ENCODE data around the gene ZFYVE26.
"Not testable (repeated sequence)": the region's sequence is repeated elsewhere in the genome, so short reads cannot be mapped to it uniquely, and the experiment has no call there.

ZFYVE26 gene

GRCh38 chr14:67816326-67817002 is at the start of gene ZFYVE26:
ZFYVE26 (minus strand) TSS chr14:67816590; CDS start chr14:67815963, 627 bp downstream.
- peak; percentile 95 for DNase-seq

DNA sequence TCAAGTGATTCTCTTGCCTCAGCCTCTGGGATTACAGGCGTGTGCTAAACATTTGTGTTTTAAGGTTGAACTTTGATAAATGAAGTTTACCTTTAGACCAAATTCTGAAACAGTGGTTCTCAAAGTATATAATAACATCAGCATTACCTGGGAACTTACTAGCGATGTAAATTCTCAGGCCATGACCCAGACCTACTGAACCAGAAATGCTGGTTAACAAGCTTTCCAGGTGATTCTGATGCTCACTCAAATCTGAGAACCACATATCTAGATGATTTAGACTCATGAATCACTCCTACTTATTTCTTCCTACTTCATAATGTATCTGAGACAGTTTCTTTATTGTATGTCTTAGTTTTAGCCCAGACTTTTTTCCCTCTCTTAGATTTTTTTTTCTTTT is 46.8 kb upstream of the ZFYVE26 start:
- no peak for DNase-seq

DNA sequence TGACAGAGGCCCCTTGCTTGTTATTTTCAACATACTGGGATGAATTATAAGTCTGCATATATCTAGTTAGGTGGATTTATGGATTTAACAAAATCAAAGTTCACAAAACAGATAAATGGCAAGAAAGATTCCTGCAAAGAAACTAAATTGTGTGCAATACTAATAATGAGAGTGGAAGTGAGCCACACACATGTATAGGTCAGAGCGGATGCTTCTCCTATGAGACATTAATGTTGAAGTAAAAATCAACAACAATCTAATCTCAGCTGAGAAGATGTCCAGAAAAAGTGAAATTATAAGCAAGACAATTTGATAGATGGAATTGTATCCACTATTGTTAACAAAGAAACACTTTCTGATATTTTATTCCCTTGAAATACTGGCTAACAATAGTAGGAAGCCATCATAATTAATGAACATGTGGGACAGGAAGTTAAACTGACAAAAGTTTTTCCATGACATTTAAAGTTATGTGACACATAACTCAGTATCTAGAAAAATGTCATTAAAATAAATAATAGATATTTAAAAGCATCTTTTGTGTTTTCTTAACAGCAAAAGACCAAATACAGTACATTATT is 42.9 kb upstream of the ZFYVE26 start:
- no peak for DNase-seq

DNA sequence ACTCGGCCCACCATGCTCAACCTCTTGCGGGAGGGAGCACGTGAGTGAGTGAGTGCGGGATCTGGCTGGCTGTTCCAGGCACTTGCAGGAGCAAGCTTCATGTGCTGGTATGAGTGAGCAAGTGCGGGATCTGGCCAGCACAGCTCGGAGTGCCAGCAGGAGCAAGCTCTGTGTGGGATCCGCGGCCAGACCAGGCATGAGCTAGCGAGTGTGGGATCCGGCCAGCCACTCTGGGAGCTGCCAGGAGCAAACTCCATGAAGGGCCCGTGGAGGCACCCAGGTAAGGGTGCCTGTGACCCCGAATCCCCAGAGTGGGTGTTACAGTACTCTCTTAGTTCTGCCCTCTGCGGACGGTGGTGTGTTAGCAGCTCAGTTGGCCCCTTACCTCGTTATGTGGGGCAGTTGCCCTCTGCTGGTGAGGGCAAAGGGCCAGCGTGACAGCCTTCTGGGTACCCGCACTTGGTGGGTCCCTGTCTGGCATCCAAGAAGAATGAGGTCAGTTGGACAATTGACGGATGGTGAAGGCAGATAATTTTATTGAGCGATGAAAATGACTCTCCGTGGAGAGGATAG is 41.5 kb upstream of the ZFYVE26 start:
- peak; percentile 44 for DNase-seq

GRCh38 chr14:67856827-67857226 is 40.4 kb upstream of the ZFYVE26 start:
- DNase-seq, result no peak

DNA sequence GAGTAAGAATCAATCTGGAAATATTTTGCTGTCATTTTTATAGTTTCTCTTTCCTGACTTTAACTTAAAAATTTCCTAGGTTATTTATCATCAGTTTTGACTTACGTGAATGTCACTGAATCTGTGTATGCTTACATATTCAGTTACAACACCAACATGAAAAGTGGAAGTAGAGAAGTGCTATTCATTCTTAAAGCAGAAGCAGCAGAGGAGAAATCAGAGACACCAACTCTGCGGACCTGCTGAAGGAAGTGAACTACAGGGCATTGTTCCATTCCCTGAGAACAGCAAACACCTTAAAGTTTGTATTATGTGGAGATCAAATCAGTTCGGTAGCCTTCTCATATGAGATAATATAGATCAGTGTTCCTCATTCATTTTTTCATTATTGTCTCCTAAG is 37.3 kb upstream of the ZFYVE26 start:
- DNase-seq, result no peak

DNA sequence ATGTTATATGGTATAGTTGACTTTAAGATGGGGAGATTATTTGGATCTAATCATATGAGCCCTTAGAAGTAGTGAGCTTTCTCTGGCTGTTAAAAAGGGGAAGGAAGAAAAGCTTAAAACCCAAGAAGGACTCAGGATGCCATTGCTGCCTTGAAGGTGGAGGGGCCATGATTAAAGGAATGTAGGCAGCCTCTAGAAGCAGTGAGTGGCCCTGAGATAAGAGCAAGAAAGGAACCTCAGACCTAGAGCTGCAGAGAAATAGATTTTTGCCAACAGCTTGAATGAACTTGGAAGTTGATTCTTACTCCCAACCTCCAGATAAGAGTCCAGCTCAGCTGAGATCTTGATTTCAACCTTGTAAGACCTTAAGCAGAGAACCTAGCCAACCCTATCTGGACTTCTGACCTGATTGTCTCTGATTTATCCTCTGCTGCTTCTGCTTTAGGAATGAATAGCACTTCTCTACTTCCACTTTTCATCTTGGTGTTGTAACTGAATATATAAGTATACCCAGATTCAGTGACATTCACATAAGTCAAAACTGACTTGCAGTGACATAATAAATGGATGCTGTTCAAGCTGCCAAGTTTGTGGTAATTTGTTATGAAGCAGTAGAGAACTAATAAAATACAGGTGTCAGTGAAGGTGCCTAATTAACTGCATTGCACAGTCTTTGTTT is 36.7 kb upstream of the ZFYVE26 start:
- no peak for DNase-seq

DNA sequence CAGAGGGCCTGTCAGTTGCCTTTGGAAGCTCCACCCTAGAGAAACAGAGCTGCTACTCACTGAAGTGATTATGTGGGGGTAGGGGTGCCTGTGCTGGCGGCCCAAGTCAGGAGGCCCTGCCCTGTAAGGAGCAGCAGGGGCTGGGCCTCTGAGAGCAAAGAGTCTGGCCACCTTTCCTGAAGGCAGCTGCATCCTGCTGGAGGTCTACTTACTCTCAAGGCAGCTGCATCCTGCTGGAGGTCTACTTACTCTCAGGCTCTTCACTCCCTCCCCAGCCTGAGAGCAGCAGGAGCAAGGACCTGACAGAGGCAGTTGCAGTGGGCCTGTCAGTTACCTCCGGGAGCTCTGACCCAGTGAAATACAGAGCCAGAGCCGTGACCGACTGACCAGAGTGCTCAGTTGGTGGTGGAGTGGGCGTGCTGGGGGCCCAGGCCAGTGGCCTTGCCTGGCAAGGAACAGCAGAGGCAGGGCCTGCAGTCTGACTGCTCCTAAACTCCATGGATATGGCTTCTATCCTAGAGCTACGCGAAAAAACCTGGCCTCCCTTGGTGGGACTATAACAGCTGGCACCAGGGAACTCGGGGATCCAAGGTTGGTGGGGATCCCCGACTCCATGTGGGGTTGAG is 35.5 kb upstream of the ZFYVE26 start:
- DNase-seq, result no peak

DNA sequence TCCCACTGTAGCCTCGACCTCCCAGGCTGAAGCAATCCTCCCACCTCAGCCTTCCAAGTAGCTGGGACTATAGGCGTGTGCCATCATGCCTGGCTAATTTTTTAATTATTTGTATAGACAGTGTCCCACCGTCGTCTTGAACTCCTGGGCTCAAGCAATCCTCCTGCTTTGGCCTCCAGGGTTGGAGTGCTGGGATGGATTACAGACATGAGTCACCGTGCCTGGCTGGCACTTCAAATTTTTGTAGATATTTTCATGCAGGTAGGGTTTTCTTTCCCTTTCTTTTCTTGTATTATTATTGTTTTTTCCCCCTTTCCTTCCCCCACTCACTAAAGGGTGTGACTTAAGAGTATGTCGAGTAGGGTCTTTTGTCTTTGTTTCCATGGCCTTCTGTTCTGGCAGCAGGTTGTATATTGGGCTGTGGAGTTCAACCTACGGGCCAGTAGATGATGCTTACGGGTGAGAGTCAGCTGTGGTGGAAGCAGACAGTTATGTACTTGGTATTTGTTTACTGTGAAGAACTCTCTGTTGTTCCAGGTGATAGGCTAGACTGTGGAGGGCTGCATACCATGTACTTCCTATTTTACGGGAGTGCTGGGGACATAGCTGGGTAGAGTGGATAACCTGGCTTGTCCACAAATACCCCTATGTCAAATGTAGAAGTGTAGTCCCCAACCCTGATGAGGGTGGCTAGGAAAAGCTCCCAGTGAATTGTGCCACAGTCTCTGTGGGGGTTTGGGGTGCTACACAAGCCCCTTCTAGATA is 33.9 kb upstream of the ZFYVE26 start:
- DNase-seq, result no peak

DNA sequence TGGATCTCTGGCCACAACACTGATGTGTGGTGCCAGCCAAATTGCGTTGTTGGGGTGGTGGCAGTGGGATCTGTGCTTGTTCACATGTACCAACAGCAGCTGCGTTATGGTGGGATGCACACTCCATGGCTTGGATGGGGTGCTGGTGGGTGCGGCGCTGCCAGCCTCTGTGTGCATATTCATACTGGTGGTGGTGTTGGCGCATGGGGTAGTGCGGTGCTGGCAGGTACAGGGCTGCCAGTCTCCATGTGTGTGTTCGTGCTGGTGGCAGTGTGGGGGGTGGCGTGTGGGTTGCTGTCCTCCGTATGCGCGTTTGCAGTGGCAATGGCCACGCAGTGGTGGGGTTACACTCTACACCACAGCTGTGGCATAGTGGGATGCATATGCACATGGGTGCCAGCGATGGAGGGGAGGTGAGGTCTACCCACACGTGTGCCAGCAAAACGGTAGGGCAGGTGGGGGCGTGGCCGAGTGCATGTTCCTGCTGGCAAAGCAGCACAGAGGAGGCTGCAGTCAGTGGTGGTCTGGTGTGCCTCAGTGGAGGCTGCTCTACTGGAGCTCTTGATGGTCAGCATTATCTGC is 29.7 kb upstream of the ZFYVE26 start:
- no peak for DNase-seq

GRCh38 chr14:67837011-67837624 is 20.7 kb upstream of the ZFYVE26 start:
- no peak for DNase-seq

GRCh38 chr14:67835596-67835995 is 19.2 kb upstream of the ZFYVE26 start:
- DNase-seq, result no peak

DNA sequence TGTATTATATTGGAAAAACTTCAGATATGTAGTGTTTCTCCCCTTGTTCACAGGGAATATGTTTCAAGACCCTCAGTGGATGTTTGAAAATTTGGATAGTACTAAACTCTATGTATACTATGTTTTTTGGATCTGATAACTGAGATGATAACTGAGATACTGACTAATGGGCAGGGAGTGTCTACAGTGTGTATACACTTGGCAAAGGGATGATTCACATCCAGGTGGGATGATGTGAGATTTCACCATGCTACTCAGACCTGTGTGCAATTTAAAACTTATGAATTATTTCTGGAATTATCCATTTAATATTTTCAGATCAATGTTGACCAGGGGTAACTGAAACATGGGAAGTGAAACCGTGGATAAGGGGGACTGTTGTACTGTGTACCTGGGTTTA is 17.0 kb upstream of the ZFYVE26 start:
- no peak for DNase-seq

DNA sequence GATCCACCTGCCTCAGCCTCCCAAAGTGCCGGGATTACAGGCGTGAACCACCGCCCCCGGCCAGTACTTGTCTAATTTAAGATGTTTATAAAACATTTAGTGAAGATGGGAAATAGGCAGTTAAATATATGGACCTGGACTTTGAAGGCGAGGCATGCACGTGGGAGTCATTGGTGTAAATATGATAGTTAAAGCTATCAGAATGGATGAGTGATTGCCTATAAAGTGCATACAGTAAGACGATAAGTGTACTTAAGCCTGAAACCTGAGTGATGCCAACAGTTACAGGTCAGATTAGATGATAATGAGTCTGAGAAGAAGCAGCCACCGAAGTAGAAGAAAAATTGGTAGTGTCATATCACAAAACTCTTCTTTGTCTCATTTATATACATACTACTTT is 14.7 kb upstream of the ZFYVE26 start:
- no peak for DNase-seq

DNA sequence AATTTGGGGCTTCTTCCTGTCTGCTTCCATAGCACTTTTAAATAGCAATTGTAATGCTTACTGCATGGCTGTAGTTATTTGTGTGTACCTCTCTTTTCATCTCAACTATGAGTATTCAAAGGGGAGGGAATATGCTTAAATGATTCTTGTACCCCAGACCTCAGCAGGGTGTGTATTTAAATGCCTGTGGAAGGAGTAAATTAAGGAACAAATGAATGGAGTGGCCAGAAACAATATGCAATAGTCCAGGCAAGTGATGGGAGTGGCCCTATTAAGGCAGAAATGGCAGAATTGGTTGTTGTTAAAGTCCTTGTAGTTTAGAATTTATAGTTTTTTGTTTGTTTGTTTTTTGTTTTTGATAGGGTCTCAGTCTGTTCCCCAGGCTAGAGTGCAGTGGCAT is 4.7 kb upstream of the ZFYVE26 start:
- DNase-seq, result no peak

GRCh38 chr14:67820428-67820971 is 4.1 kb upstream of the ZFYVE26 start:
- DNase-seq, result no peak

GRCh38 chr14:67819563-67820421 is 3.4 kb upstream of the ZFYVE26 start, which contains the start of gene RAD51B:
RAD51B (plus strand) TSS chr14:67819779.
- DNase-seq, result peak; percentile 88

DNA sequence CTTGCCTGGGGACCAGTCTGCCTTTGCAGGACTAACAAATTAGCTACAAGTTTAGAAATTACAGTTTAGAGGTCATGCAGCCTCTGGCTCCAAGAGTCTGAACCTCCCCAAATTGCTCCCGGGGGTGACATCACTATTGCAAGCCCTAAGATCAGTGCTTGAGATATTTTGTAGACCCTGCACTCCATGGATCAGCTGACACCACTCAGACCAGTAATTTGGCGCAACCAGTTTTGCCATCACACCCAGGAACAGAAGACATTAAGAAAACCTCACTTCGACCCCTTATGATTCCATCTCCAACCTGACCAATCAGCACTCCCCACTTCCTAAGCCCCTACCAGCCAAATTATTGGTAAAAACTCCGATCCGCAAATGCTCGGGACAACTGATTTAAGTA is 2.1 kb upstream of the ZFYVE26 start:
- DNase-seq, result not testable (repeated sequence)

DNA sequence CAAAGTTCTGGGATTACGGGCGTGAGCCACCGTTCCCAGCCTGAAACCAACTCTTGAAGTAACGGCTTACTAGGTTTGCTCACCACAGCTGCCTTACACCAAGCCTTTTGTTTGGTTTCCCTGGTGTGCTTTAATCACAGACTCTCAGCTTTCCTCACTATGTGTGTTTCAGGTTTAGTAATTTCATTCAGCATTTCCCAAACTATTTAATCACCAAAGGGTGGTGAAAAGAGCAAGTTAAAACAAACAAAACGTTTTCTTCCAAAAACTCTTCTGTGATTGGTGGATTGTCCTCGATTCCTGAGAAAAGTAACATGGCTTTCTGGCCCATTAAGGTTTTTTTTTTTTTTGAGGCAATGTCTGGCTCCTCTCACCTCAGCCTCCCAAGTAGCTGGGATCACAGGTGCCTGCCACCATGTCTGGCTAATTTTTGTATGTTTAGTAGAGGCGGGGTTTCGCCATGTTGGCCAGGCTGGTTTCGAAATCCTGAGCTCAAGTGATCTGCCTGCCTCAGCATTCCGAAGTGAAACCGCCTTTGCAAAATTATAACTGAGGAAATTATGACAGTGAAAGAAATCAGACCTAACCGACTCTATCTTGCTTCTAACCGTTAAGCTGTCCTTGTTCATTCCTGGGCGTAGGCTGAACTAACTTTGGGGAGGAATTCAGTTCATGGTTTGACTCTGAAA is 1.5 kb upstream of the ZFYVE26 start:
- DNase-seq, result no peak
